Measurements from ENCODE around the gene BARX2.

Gene BARX2

GRCh38 chr11:129374081-129374992, 1.3 kb upstream of the BARX2 start:
- no peak for DNase-seq

- DNase-seq: peak; percentile 26
These were observed 476 bp upstream of the BARX2 start for GRCh38 chr11:129374993-129375750.

GRCh38 chr11:129376658-129377341, 1.2 kb downstream of the BARX2 start:
- no peak for DNase-seq

- no peak for DNase-seq
These were observed 2.1 kb downstream of the BARX2 start for GRCh38 chr11:129377739-129378138.

- no peak for DNase-seq
These were observed 4.8 kb downstream of the BARX2 start for GRCh38 chr11:129380413-129380812.

GRCh38 chr11:129382583-129382982, 6.9 kb downstream of the BARX2 start:
- DNase-seq: no peak

GRCh38 chr11:129383060-129383459, 7.4 kb downstream of the BARX2 start:
- DNase-seq: no peak

- no peak for DNase-seq
These were observed 7.9 kb downstream of the BARX2 start for GRCh38 chr11:129383502-129383901.

- DNase-seq: no peak
These were observed 8.8 kb downstream of the BARX2 start for GRCh38 chr11:129384415-129384814.

- no peak for DNase-seq
These were observed 10.2 kb downstream of the BARX2 start for GRCh38 chr11:129385801-129386200.

- DNase-seq: no peak
These were observed 11.2 kb downstream of the BARX2 start for GRCh38 chr11:129386795-129387397.

GRCh38 chr11:129387434-129387833, 11.8 kb downstream of the BARX2 start:
- no peak for DNase-seq

GRCh38 chr11:129388824-129389223, 13.2 kb downstream of the BARX2 start:
- DNase-seq: no peak

- DNase-seq: no peak
These were observed 14.7 kb downstream of the BARX2 start for GRCh38 chr11:129390303-129390821.

- DNase-seq: no peak
These were observed 15.7 kb downstream of the BARX2 start for GRCh38 chr11:129391360-129391759.

- DNase-seq: no peak
These were observed 16.2 kb downstream of the BARX2 start for GRCh38 chr11:129391821-129392220.

GRCh38 chr11:129392995-129393394, 17.3 kb downstream of the BARX2 start:
- no peak for DNase-seq

- no peak for DNase-seq
These were observed 19.1 kb downstream of the BARX2 start for GRCh38 chr11:129394709-129395108.

- DNase-seq: no peak
These were observed 19.8 kb downstream of the BARX2 start for GRCh38 chr11:129395432-129395831.

GRCh38 chr11:129395883-129396282, 20.2 kb downstream of the BARX2 start:
- DNase-seq: no peak

GRCh38 chr11:129396454-129396853, 20.8 kb downstream of the BARX2 start:
- no peak for DNase-seq
